ENCODE data around the gene MLLT1. TPM values are rescaled to one million over a fixed set of nuclear protein-coding genes. Genes with fewer than 3 reads are reported as not detected.
A peak's percentile ranks its signal among the peaks of the same experiment; 100 is the strongest.

MLLT1 gene
- total RNA-seq, 4 donors from 2014 or later: 13.9 to 37.7 (median 24.4) TPM

DNA sequence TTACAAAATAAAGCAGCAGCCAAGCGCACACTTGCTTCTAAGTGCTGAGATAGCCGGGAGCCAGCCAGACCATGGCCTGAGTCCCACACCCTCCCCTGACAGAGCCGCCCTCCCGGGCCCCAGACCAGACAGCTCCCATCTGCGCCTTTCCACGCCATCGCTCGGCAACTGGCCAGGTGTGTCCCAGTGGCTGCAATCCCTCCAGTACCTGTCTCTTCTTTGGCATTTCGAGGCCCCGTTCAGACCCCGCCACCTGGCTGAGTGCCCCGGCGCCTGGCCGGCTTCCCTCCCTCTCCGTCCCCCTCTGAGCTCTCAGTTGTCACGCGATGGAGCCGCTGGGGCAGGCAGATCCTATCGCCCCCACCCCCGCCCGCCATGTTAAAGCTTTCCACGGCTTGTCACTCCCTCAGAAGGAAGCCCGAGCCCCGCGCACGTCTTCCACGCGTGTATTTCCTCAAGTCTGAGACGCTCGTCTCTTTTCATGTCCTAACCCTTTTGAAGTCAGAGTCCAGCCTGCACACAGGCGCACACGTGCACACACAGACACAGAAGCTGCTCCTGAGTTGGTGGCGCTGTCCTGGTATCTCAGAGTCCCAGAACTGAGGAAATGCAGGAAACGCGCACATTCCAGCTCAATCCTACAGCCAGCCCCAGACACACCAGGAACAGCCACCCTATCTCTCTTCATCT lies 7.9 kb downstream of the MLLT1 start:
- TF ChIP-seq, protein P1, sequence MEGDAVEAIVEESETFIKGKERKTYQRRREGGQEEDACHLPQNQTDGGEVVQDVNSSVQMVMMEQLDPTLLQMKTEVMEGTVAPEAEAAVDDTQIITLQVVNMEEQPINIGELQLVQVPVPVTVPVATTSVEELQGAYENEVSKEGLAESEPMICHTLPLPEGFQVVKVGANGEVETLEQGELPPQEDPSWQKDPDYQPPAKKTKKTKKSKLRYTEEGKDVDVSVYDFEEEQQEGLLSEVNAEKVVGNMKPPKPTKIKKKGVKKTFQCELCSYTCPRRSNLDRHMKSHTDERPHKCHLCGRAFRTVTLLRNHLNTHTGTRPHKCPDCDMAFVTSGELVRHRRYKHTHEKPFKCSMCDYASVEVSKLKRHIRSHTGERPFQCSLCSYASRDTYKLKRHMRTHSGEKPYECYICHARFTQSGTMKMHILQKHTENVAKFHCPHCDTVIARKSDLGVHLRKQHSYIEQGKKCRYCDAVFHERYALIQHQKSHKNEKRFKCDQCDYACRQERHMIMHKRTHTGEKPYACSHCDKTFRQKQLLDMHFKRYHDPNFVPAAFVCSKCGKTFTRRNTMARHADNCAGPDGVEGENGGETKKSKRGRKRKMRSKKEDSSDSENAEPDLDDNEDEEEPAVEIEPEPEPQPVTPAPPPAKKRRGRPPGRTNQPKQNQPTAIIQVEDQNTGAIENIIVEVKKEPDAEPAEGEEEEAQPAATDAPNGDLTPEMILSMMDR (IDR thresholded peaks at IDR 0.05 in 4 of 5, conservative IDR thresholded peaks at IDR 0.05 in 1 of 5): no peak
- TF ChIP-seq POLR2A (IDR thresholded peaks at IDR 0.05): peak in 1 of 2 donors; percentile 29
- intact Hi-C loops (cut with DNase I; ENCODE audit: low total_unique reads) (loop anchor here (2.0 to 10.0 kb wide), 3 partner anchors 33 to 217 kb away; partner anchors contain the start of gene CLPP), in situ Hi-C loops (cut with MboI; ENCODE audit: low sequenced_read_pairs in 4 of 4) (loop anchor here in 1 of 4 donors (10.0 kb wide), 1 partner anchor 47 kb away; no protein-coding TSS in a partner anchor)
- Histone ChIP-seq H3K4me1 (peaks cover 60 to 63% of the 10 kb centered on the region in 2 donors), H3K27ac (peak overlapping the region; percentile 84 to 93 (median 90)), H3K9me3 (no peaks in the 10 kb centered on the region), H3K27me3 (no peaks in the 10 kb centered on the region), H3K4me3 (peak overlapping the region; percentile 25 to 50 (median 40)), H3K36me3 (peaks cover 0 to 8% of the 10 kb centered on the region in 2 donors)
- DNase-seq (peak; percentile 69 to 87), ATAC-seq (peak; percentile 48 to 52)

DNA sequence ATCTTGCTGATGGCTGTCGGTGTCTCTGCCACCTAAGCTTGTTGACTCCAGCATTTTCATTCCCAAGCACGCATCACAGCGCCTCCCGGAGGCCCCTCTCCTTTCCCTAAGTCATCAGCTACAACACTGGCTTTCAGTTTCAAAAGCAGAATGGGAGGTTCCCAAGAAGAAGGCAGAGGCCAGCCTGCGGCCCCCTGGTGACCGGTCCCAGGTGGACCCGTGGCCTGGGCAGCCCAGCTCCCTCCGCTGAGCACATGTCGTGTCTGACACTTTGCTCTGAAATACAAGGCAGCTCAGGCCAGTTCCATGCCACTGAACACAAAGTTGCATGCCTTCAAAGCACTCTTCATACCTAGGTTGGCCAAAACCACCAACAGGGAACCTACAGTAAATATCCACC lies 8.5 kb downstream of the MLLT1 start:
- in situ Hi-C loops (cut with MboI; ENCODE audit: low sequenced_read_pairs in 4 of 4): loop anchor here in 1 of 4 donors (10.0 kb wide), 1 partner anchor 46 kb away; no protein-coding TSS in a partner anchor
- DNase-seq (no peak), ATAC-seq (peak in 1 of 2 donors; percentile 7)
- Histone ChIP-seq H3K27me3 (no peaks in the 10 kb centered on the region), H3K9me3 (no peaks in the 10 kb centered on the region), H3K4me3 (peak overlapping the region; percentile 25 to 50 (median 40)), H3K27ac (peak overlapping the region; percentile 84 to 93 (median 90)), H3K36me3 (peaks cover 0 to 8% of the 10 kb centered on the region in 2 donors), H3K4me1 (peaks cover 57 to 58% of the 10 kb centered on the region in 2 donors)
- intact Hi-C loops (cut with DNase I; ENCODE audit: low total_unique reads): loop anchor here (5.0 to 10.0 kb wide), 2 partner anchors 91 to 216 kb away; partner anchors contain the start of gene CLPP
- no peak for TF ChIP-seq POLR2A (IDR thresholded peaks at IDR 0.05)
- TF ChIP-seq, protein P1 (IDR thresholded peaks at IDR 0.05 in 4 of 5, conservative IDR thresholded peaks at IDR 0.05 in 1 of 5): no peak

DNA sequence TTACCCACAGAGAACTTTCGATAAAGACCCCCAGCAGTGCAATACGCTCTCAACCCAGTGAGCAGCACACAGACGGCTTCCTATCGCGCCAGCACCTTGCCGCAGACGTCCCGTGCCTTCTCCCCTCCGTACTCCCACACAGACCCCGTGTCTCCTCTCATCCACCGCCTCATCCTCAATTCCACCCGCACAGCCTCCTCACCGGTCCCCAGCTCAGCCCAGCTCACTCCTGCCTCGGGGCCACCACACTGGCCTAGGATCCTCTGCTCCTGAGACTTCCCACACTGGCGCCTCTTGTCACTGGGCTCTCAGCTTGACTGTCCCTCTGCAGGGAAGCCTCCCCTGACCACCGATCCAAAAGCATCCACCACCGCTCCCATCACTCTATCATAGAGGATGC lies 9.0 kb downstream of the MLLT1 start:
- peaks cover 0 to 8% of the 10 kb centered on the region in 2 donors for H3K36me3 ChIP-seq
- intact Hi-C loops (cut with DNase I; ENCODE audit: low total_unique reads) (loop anchor here (5.0 to 10.0 kb wide), 2 partner anchors 91 to 216 kb away; partner anchors contain the start of gene CLPP), in situ Hi-C loops (cut with MboI; ENCODE audit: low sequenced_read_pairs in 4 of 4) (loop anchor here in 1 of 4 donors (10.0 kb wide), 1 partner anchor 46 kb away; no protein-coding TSS in a partner anchor)
- H3K4me1 ChIP-seq: peaks cover 54% of the 10 kb centered on the region in 2 donors
- H3K4me3 ChIP-seq: no peak overlapping the region
- no peak for TF ChIP-seq POLR2A (IDR thresholded peaks at IDR 0.05)
- TF ChIP-seq, protein P1 (IDR thresholded peaks at IDR 0.05 in 4 of 5, conservative IDR thresholded peaks at IDR 0.05 in 1 of 5): no peak
- DNase-seq (no peak), ATAC-seq (no peak)
- H3K27ac ChIP-seq: peak overlapping the region; percentile 84 to 93 (median 90)
- H3K9me3 ChIP-seq: no peaks in the 10 kb centered on the region
- no peaks in the 10 kb centered on the region for H3K27me3 ChIP-seq

DNA sequence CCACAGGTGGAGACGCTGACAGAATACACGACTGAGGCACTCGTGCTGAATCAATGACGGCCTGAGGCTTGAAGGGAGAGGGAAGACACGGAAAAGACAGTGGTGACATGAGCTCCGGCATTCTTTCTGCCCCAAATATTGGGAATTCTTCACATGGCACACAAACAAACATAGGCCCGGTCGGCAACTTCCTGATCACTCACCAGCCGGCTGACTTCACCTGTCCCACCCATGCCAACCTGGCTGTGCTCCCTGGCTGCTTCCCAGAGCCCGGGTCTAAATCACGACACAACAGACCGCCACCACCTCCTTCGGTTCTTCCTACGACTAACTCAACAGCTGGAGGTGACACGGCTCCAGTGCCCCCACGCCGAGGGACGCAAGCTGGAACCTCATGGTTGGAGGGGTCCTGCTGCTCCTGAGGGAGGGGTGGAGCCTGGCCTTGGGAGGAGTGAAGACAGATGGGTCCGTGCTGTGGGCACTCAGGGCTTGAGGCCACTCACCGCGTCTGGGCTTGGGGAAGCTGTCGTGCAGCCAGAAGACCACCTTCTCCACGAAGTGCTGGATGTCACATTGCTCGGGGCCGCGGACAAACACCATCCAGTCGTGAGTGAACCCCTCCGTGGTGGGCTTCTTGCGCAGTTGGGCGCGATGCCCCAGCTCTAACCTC lies 9.6 kb downstream of the MLLT1 start:
- DNase-seq: no peak
- intact Hi-C loops (cut with DNase I; ENCODE audit: low total_unique reads) (loop anchor here (5.0 to 10.0 kb wide), 2 partner anchors 92 to 215 kb away; partner anchors contain the start of gene CLPP), in situ Hi-C loops (cut with MboI; ENCODE audit: low sequenced_read_pairs in 4 of 4) (loop anchor here in 1 of 4 donors (10.0 kb wide), 1 partner anchor 45 kb away; no protein-coding TSS in a partner anchor)
- no peak for ATAC-seq
- no peaks in the 10 kb centered on the region for H3K27me3 ChIP-seq
- TF ChIP-seq, protein P1 (IDR thresholded peaks at IDR 0.05 in 4 of 5, conservative IDR thresholded peaks at IDR 0.05 in 1 of 5): no peak
- no peak for TF ChIP-seq POLR2A (IDR thresholded peaks at IDR 0.05)
- no peak overlapping the region for H3K27ac ChIP-seq
- peaks cover 48 to 49% of the 10 kb centered on the region in 2 donors for H3K4me1 ChIP-seq
- H3K9me3 ChIP-seq: no peaks in the 10 kb centered on the region
- no peak overlapping the region for H3K4me3 ChIP-seq
- H3K36me3 ChIP-seq: peaks cover 0 to 8% of the 10 kb centered on the region in 2 donors

Measured in gastrocnemius medialis (tissue), 4 donors.